Hematopoietic multipotent progenitor cell treated with erythropoietin and hydrocortisone succinate and interleukin-3 and kit ligand, for 6 days (in vitro differentiated cells): ENCODE results near the gene SOBP.

ENCODE experiments used
- DNase-seq: peaks from one replicate; pipeline ENCODE4 v3.0.0-alpha.2; 2015

The SOBP gene

GRCh38 chr6:107625264-107625663 lies 135.3 kb downstream of the SOBP start:
- DNase-seq, result no peak

- DNase-seq, result no peak
Measured at GRCh38 chr6:107626645-107627044, 136.7 kb downstream of the SOBP start.

DNA sequence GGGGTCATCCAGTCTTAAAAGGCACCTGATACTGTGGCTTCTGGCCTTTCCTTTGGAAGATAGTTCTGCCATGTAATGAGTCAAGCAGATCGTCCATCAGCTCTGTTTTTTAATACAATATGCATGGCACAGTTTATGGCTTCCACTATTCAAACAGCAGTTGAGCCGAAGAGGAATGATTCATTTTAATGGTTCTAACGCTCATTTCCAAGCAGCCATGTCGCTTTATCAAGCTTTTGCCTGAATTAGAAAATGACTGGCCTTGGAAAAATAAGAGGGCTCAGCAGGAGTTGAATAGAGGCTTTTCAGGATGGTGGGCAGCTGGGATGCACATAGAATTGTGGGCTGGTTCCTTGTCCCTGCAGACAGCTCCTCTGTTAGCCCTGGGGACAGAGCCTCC lies 138.1 kb downstream of the SOBP start:
- DNase-seq, result no peak

DNA sequence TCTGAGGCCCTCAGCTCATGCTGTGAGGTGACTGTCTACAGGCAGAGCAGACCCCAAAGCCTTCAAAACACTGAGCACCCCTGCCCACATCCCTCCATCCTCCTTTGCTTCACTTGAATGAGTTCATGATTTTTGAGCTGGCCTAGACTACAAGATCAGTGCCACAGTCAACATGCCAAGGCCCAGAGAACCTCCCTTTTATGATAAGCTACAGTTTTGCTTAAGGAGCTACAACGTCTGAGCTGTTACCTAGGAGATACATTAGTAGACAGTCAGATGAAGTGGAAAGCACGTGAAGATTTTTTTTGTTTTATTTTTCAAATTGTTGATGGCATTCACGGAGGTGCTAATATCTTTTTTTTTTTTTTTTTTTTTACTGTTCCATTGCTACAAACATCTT lies 139.0 kb downstream of the SOBP start:
- no peak for DNase-seq

DNA sequence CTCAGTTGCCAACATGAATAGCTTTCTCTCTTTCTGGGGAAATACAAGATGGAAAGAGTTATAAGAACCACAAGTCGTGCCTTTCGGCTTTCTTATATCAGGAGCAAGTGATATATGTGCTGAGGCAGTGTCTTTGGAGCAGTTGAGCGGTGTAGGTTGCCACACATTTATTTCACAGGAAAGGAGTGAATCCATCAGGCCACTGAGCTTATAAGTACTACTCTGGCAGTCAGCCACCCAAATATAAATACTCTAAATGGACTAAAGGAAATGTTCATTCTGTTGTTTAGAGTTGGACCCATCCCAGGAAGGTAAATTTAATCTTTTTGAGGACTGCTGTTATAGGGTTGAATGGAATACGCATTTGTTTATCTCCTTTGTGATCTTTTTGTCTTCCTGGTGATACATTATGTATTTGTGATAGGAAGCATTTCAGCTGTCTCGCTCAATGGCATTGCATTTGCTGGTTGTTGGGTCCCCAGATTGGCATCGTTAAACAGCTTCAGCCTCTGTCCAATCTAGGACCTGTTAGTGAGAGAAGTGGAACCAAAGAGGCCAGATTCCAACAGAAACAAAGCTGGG lies 139.7 kb downstream of the SOBP start:
- no peak for DNase-seq

GRCh38 chr6:107630348-107630977 lies 140.5 kb downstream of the SOBP start:
- no peak for DNase-seq

- no peak for DNase-seq
Measured at GRCh38 chr6:107632381-107633136, 142.6 kb downstream of the SOBP start.

GRCh38 chr6:107633680-107634323 lies 143.9 kb downstream of the SOBP start:
- DNase-seq, result no peak

DNA sequence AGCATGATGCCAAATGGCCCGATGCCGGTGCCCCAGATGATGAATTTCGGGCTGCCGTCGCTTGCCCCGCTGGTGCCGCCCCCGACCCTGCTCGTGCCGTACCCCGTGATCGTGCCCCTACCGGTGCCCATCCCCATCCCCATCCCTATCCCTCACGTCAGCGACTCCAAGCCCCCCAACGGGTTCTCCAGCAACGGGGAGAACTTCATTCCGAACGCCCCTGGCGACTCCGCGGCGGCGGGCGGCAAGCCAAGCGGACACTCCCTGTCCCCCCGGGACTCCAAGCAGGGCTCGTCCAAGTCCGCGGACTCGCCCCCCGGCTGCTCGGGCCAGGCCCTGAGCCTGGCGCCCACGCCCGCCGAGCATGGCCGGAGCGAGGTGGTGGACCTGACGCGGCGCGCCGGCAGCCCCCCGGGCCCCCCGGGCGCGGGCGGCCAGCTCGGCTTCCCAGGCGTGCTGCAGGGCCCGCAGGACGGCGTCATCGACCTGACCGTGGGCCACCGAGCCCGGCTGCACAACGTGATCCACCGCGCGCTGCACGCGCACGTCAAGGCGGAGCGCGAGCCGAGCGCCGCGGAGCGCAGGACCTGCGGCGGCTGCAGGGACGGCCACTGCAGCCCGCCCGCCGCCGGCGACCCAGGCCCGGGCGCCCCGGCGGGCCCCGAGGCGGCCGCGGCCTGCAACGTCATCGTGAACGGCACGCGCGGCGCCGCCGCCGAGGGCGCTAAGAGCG lies 144.6 kb downstream of the SOBP start:
- no peak for DNase-seq

GRCh38 chr6:107635057-107635515 lies 145.2 kb downstream of the SOBP start:
- no peak for DNase-seq

DNA sequence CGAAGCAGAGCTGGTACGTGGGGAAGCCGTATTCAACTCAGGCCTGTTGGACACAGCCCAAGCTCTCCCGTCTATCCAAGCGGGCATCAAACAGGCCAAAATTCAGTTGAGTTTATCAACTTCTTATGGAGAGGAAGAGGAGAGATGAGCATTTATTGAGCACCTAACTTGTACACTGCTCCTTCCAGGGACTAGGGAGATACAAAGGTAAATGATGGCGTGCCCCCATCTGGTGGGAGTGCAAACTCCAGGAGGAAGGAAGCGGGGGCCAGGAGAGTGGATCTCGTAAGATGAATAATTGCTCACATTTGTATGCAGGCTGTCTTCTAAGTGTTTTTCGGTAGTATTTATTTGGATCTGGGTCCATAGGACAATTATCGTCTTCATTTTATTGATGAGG lies 146.6 kb downstream of the SOBP start:
- DNase-seq, result no peak

DNA sequence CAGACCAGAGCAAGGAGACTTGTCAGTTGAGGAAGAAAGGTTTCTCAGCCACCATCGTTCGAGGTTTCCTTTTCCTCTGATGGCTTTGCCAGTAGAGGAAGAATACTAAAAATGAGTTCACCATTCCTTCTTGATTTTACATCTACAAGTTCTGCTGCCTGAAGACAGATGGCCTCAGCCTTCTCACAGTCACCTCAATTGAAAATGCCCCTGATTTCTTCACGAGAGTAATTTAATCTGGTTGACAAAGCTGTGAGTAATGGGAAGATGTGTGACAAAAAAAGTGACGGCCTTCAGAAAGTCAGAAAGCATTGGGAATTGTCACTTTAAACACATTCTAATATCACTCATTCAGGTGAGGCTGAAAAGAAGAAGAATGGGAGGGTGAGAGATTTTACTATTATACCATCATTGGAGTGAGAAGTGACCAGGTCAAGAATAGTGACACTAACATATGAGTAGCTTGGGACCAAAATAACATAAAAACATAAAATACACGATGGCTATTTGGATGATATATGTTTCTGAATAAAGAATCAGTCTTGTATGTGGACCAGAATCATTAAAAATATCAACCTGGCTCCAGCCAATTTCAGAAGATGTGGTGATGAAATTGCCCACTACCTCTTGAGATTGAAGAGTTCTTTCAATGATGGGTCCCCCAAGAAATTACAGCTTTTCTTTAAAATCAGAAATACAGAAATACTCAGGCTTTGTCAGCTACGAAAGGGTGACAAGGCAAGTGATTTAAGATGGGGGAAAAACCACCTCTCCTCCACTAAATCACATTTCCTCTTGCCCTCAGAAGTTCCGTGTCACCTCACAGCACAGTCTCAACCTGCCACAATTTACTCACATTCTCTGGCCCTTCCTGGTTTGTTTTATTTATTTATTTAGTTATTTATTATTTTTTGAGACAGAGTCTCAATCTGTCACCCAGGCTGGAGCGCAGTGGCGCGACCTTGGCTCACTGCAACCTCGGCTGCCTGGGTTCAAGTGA lies 147.7 kb downstream of the SOBP start:
- DNase-seq, result no peak

DNA sequence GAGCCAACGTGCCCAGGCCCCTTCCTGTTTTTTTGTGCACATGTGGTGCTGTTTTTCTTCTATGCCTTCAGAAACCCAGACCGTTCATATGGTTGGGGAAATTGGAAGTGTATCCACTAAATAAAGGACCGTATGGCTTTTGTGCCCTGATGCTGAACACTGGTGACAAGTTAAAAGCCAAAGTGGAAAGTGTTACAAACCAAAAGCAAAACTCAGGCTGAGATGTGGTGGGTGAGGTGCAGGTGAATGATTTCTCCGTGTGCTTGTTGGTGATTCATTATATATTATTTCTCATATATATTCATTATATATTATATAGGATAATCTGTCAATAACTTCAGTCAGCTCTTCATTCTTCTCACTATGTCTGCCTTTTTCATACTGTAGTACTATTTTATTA lies 148.6 kb downstream of the SOBP start:
- no peak for DNase-seq

DNA sequence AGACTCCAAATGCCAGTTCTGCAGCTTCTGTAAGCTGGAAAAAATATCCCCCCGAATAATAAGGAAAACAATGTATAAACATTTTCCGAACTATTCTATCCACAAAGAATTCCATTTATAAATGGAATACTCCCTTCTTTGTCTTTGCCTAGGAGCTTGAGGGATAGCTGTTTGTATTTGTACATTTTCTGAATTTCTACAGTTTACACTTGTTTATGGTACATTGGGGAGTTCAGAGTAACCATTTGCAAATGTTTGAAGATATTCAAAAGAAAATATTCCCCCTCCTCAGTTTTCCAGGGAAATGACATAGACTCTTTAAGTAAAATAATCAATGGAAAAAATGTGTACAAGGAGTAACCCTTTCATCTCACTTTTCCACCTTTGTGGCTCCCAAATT lies 149.6 kb downstream of the SOBP start:
- DNase-seq, result no peak

GRCh38 chr6:107641071-107641470 lies 151.2 kb downstream of the SOBP start:
- DNase-seq, result no peak

- no peak for DNase-seq
Measured at GRCh38 chr6:107641500-107641941, 151.6 kb downstream of the SOBP start.

DNA sequence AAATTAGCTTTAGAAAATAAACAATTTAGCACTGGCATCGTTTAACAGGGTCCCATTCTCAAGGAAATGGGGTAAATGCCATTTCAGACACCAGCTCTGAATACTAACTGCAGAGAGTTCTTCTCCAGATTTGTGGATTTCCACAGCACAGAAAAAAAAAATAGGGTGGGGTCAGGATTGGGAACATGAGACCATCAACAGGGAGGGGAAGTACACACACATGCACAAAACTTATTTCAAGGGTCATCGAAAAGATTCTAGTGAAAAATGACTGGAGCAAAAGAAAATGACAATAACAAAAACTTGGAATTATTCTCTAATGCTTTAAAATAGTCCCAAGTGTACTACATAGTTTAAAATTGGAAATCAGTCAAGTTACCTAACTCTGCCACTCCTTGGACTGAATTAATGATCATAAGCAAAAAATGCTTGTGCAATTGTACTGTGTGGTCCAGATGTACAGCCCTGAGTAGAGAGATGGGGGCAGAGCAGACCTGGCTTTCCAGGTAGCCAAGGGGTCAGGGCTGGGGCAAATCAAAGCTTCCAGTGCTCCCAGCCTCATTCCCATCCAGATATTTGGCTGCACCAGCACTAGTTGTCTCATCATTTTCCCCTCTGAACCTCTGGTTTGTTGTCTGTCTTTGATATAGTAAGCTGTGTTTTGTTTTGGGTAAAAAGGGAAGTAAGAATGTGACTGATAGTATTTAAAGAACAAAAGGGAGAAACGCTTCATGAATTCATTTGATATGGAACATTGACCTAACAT lies 152.4 kb downstream of the SOBP start:
- DNase-seq, result no peak

DNA sequence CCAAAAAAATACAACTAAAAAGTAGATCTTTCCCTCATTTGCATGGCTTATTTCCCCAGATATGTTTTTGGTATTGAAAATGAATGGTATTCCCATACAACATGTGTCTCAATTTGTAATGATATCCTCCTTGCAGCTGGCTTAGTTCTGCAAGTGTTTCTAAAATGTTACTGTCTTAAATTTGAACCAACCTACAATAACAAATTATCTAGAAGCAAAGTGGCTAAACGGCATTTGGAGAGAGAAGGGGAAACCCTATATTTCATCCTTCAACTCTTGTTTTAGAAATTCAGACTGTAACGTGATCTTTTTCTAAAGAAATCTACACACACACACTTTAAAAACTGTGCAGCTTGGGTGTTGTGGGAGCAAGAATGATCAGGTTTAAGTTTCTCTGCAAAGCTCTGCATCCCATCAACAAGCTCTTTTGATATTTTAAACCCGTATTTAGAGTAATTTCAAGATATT lies 153.0 kb downstream of the SOBP start:
- no peak for DNase-seq

DNA sequence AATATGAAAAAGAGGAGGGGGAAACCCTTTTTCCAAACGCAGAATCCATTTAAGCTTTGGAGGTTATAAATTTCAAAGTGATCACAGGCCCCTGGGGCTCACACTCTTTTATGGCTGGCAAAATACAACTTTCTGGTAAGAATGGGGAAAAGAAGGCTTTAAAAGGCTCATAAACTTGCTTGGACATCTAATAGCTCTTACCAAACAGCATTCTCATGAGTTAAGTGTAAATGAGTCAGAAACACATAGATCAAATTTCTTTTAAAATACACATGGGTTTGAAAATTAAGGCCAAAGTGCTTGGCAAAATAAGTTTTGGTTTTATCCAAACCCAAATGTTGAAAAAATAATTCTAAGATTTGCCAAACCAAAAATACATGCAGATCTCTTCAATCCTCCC lies 154.6 kb downstream of the SOBP start:
- DNase-seq, result no peak

- DNase-seq, result no peak
Measured at GRCh38 chr6:107645740-107646139, 155.8 kb downstream of the SOBP start.

DNA sequence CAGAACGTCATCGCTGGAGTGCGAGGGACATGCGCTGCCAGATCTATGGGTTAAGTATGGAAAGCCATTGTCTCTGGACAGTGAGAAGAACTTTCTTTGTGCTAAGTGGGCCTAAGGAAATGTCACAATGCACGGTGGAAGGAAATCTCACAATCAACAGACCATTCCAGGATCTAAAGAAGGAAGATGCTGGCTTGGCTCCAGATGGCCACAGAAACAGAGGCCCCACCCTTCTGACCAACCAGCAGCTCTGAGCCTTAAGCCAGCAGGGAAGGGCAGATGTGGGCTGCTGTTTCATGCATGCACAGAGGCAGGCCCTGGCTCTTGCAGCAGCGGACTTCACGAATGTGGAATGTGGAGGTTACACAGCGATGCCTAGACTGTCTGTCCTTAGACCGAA lies 156.3 kb downstream of the SOBP start:
- no peak for DNase-seq
